Peyer's patch (tissue), 4 donors: Measurements from ENCODE around the gene EPS15. TPM values are rescaled to one million over a fixed set of nuclear protein-coding genes. Genes with fewer than 3 reads are reported as not detected.
"Not testable (repeated sequence)": the region's sequence is repeated elsewhere in the genome, so short reads cannot be mapped to it uniquely, and the experiment has no call there.

ENCODE experiments used
- DNase-seq, 3 donors: peaks; one replicate each; pipeline ENCODE4 v3.0.0-alpha.2; 2017 to 2019
- H3K27ac ChIP-seq, 4 donors: fragments of 200-600 bp; sonication (generic); one replicate each; pipeline ENCODE4 v1.5.1; 2016 to 2019
- H3K27me3 ChIP-seq, 2 donors: fragments of 200-600 bp; sonication (generic); one replicate each; pipeline ENCODE4 v1.5.1; 2019
- H3K36me3 ChIP-seq, 3 donors: fragments of 200-600 bp; sonication (generic); one replicate each; pipeline ENCODE4 v1.5.1; 2016 to 2019
- H3K4me1 ChIP-seq, 4 donors: fragments of 200-600 bp; sonication (generic); one replicate each; pipeline ENCODE4 v1.5.1; 2016 to 2019
- H3K4me3 ChIP-seq, 4 donors: fragments of 200-600 bp; sonication (generic); 1 replicate in 3 of 4; 2 replicates in 1 of 4; pipeline ENCODE4 v1.5.1; 2016 to 2019; ENCODE audit warnings: mild to moderate bottlenecking in 1 of 4
- H3K9me3 ChIP-seq, 4 donors: fragments of 200-600 bp; sonication (generic); one replicate each; pipeline ENCODE4 v1.5.1; 2016 to 2019; ENCODE audit warnings: mild to moderate bottlenecking in 1 of 4
- CTCF ChIP-seq, 6 experiments: fragments of 450-650 bp in 4 of 6; fragments of 200-600 bp in 2 of 6; sonication (generic) in 1 of 6; IDR thresholded peaks; one replicate each; pipeline ENCODE4 v1.5.1; 2017 to 2019; ENCODE audit warnings: antibody characterized with exemption in 6 of 6, mild to moderate bottlenecking in 3 of 6, moderate library complexity in 1 of 6
- POLR2A ChIP-seq, 2 donors: fragments of 450-650 bp; IDR thresholded peaks; one replicate each; pipeline ENCODE4 v1.5.1; 2017; ENCODE audit warnings: antibody characterized with exemption in 2 of 2, mild to moderate bottlenecking in 2 of 2, moderate library complexity in 2 of 2
- total RNA-seq, 4 donors: library from RNA; depleted of rRNA; stranded (reverse); fragments of >200 nt; gene quantifications; one replicate each; pipeline ENCODE4 v1.1.0, GENCODE V29; 2016

EPS15 gene
- total RNA-seq, 4 donors from 2014 or later: 48.9 to 160 (median 65.6) TPM

DNA sequence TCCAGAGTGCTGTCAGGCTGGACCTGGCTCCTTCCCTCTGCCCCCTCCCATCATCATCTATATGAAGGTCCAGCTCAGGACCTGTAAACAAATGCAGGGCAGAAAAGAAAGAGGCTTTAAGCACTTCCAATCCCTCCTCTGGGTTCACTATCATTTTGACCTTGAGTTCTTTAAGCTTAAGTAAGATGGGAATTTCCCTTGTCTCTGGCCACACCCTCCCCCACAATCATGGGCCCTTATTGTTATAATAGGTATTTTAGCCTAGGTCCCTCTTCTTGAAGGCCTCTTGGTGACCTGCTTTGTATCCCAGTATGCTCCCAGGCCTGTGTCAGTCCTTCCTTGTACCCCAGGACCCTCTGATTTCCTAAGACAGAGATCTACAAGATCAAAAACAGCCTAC lies 45.1 kb upstream of the EPS15 start:
- Histone ChIP-seq H3K27me3 (no peaks in the 10 kb centered on the region), H3K4me1 (peaks cover 0 to 8% (median 3%) of the 10 kb centered on the region in 4 donors), H3K27ac (no peak overlapping the region), H3K36me3 (peaks cover 0 to 7% (median 0%) of the 10 kb centered on the region in 3 donors), H3K4me3 (no peak overlapping the region), H3K9me3 (no peaks in the 10 kb centered on the region)
- TF ChIP-seq CTCF (IDR thresholded peaks at IDR 0.05) (no peak), POLR2A (IDR thresholded peaks at IDR 0.05) (no peak)
- DNase-seq: no peak

- Histone ChIP-seq H3K27me3 (no peaks in the 10 kb centered on the region), H3K36me3 (peaks cover 0 to 7% (median 0%) of the 10 kb centered on the region in 3 donors), H3K4me1 (no peaks in the 10 kb centered on the region), H3K9me3 (no peaks in the 10 kb centered on the region), H3K27ac (no peak overlapping the region), H3K4me3 (no peak overlapping the region)
- DNase-seq: no peak
- no peak for TF ChIP-seq CTCF (IDR thresholded peaks at IDR 0.05)
- TF ChIP-seq POLR2A (IDR thresholded peaks at IDR 0.05): no peak
These were observed 42.6 kb upstream of the EPS15 start for GRCh38 chr1:51561702-51562101.

DNA sequence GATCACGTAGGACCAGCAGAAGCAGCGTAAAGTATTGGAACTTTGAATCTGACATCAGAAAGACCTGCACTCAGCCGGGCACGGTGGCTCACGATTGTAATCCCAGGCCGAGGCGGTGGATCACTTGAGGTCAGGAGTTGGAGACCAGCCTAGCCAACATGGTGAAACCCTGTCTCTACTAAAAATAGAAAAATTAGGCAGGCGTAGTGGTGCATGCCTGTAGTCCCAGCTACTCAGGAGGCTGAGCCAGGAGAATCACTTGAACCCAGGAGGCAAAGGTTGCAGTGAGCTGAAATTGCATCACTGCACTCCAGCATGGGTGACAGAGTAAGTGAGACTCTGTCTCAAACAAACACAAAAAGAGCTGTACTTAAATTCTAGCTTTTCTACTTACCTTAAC lies 41.8 kb upstream of the EPS15 start:
- H3K27me3 ChIP-seq, H3K36me3 ChIP-seq, H3K4me3 ChIP-seq, DNase-seq, H3K9me3 ChIP-seq, H3K27ac ChIP-seq, H3K4me1 ChIP-seq: not testable (repeated sequence)

- Histone ChIP-seq H3K4me1 (no peaks in the 10 kb centered on the region), H3K9me3 (no peaks in the 10 kb centered on the region), H3K27ac (no peak overlapping the region), H3K36me3 (peaks cover 0 to 7% (median 0%) of the 10 kb centered on the region in 3 donors), H3K27me3 (no peaks in the 10 kb centered on the region), H3K4me3 (no peak overlapping the region)
- DNase-seq: no peak
- TF ChIP-seq CTCF (IDR thresholded peaks at IDR 0.05) (no peak), POLR2A (IDR thresholded peaks at IDR 0.05) (no peak)
These were observed 41.0 kb upstream of the EPS15 start for GRCh38 chr1:51560034-51560433.

GRCh38 chr1:51559501-51559900 lies 40.4 kb upstream of the EPS15 start:
- Histone ChIP-seq H3K27ac (no peak overlapping the region), H3K4me3 (no peak overlapping the region), H3K9me3 (no peaks in the 10 kb centered on the region), H3K27me3 (no peaks in the 10 kb centered on the region), H3K4me1 (no peaks in the 10 kb centered on the region), H3K36me3 (peaks cover 0 to 7% (median 0%) of the 10 kb centered on the region in 3 donors)
- no peak for TF ChIP-seq CTCF (IDR thresholded peaks at IDR 0.05)
- TF ChIP-seq POLR2A (IDR thresholded peaks at IDR 0.05): no peak
- DNase-seq: no peak

- Histone ChIP-seq H3K9me3 (no peaks in the 10 kb centered on the region), H3K36me3 (peaks cover 0 to 7% (median 0%) of the 10 kb centered on the region in 3 donors), H3K27me3 (no peaks in the 10 kb centered on the region), H3K4me1 (no peaks in the 10 kb centered on the region), H3K4me3 (no peak overlapping the region), H3K27ac (no peak overlapping the region)
- no peak for TF ChIP-seq CTCF (IDR thresholded peaks at IDR 0.05)
- TF ChIP-seq POLR2A (IDR thresholded peaks at IDR 0.05): no peak
- no peak for DNase-seq
These were observed 40.0 kb upstream of the EPS15 start for GRCh38 chr1:51559064-51559500.
